Common myeloid progenitor, CD34-positive (primary cell): ENCODE results near the gene MYEOV.

ENCODE experiments used
- CTCF ChIA-PET: fragments of 350-600 bp; sonication (Branson Sonifier 250); formaldehyde crosslinking; loops from one replicate; lab custom pipeline; 2021; ENCODE audit warnings: antibody characterized with exemption; lab: Charles Lee
- POLR2A ChIA-PET: fragments of 350-600 bp; sonication (Branson Sonifier 250); formaldehyde crosslinking; loops from one replicate; lab custom pipeline; 2021; ENCODE audit warnings: antibody characterized with exemption; lab: Charles Lee
- DNase-seq, 3 donors: peaks; one replicate each; pipeline versions ENCODE4 v3.0.0 to v3.0.0-alpha.2; 2013
- H3K27ac ChIP-seq, 2 experiments: 1 replicate in 1 of 2; 2 replicates in 1 of 2; pipeline ENCODE4 v1.7.0; 2013; ENCODE audit warnings: inconsistent platforms in 2 of 2, low read length in 2 of 2, mild to moderate bottlenecking in 2 of 2, low read depth in 1 of 2, moderate library complexity in 1 of 2; ENCODE audit not compliant: severe bottlenecking in 2 of 2, insufficient read depth in 1 of 2, poor library complexity in 1 of 2
- H3K27me3 ChIP-seq, 5 experiments: replicated peaks in 2 of 5; 1 replicate in 3 of 5; 2 replicates in 2 of 5; pipeline versions ENCODE4 v1.6.1 to v1.7.0; 2013; ENCODE audit warnings: low read length in 4 of 5, mild to moderate bottlenecking in 2 of 5, moderate library complexity in 2 of 5, inconsistent platforms in 1 of 5; ENCODE audit not compliant: insufficient read depth in 5 of 5, control insufficient read depth in 4 of 5
- H3K36me3 ChIP-seq, 4 experiments: 1 replicate in 2 of 4; 2 replicates in 2 of 4; pipeline versions ENCODE4 v1.6.1 to v1.7.0; 2013; ENCODE audit warnings: low read length in 3 of 4, control low read depth in 1 of 4, mild to moderate bottlenecking in 1 of 4; ENCODE audit not compliant: control insufficient read depth in 4 of 4, insufficient read depth in 4 of 4
- H3K4me1 ChIP-seq, 4 experiments: 1 replicate in 3 of 4; 2 replicates in 1 of 4; pipeline versions ENCODE4 v1.6.1 to v1.7.1; 2013; ENCODE audit warnings: low read length in 3 of 4, mild to moderate bottlenecking in 3 of 4, control low read depth in 1 of 4, inconsistent platforms in 1 of 4, moderate library complexity in 1 of 4; ENCODE audit not compliant: control insufficient read depth in 4 of 4, insufficient read depth in 4 of 4; ENCODE audit errors: control extremely low read depth in 1 of 4
- H3K4me3 ChIP-seq, 7 experiments: 1 replicate in 4 of 7; 2 replicates in 3 of 7; pipeline versions ENCODE4 v1.5.1 to v1.7.0; 2013; ENCODE audit warnings: mild to moderate bottlenecking in 7 of 7, low read length in 6 of 7, moderate library complexity in 6 of 7, inconsistent platforms in 2 of 7, low read depth in 2 of 7, control low read depth in 1 of 7; ENCODE audit not compliant: insufficient read depth in 4 of 7, control insufficient read depth in 1 of 7; ENCODE audit errors: extremely low read depth in 1 of 7
- H3K9me3 ChIP-seq, 5 experiments: 1 replicate in 4 of 5; 2 replicates in 1 of 5; pipeline versions ENCODE4 v1.6.1 to v1.7.1; 2013; ENCODE audit warnings: low read length in 4 of 5, mild to moderate bottlenecking in 2 of 5, inconsistent platforms in 1 of 5, low read depth in 1 of 5, moderate library complexity in 1 of 5; ENCODE audit not compliant: control insufficient read depth in 4 of 5, insufficient read depth in 2 of 5; ENCODE audit errors: control extremely low read depth in 1 of 5
- WGBS: methylation state at CpG from one replicate; pipeline ENCODE4 v1.1.5; 2013; ENCODE audit not compliant: insufficient coverage; 5-methylcytosine and 5-hydroxymethylcytosine counted together

The MYEOV gene

DNA sequence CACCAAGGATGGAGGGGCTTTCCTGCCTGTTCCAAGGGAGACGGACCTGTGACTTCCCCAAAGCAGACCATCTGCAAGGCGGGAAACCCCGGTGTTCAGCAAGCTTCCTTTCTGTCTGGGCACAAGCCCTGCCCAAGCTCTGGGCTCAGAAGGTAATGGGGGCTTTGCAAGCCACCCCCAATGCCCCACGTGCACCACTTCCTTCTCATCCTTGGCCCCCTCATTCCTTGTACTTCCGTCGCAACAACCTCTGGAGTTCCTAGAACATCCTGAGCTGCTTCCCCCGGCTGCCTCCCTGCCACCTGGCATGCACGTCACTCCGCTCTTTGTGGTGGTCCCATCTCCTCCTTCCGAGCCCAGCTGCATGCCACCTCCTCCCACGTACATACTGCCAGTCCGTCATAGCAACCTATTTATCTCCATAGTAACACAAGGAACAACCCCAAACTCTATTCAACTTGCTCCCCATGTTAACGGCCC, 3.9 kb downstream of the MYEOV start:
- POLR2A ChIA-PET: interaction anchor here (0.6 to 3.9 kb wide), 12 partner anchors 9 to 340 kb away, joined by 3 to 42 read pairs (median 3); no protein-coding TSS in a partner anchor
- peak; percentile 93 to 99 (median 99) for DNase-seq
- no peaks in the 10 kb centered on the region for H3K36me3 ChIP-seq
- CTCF ChIA-PET: interaction anchor here (0.9 to 5.4 kb wide), 9 partner anchors 10 to 346 kb away, joined by 3 to 29 read pairs (median 4); no protein-coding TSS in a partner anchor
- no peaks in the 10 kb centered on the region for H3K9me3 ChIP-seq
- no peaks in the 10 kb centered on the region for H3K27me3 ChIP-seq
- WGBS: 0% methylated on average over 9 of the region's 13 CpGs
- peak overlapping the region; percentile 84 to 94 for H3K27ac ChIP-seq
- H3K4me3 ChIP-seq: peak overlapping the region in 5 of 7 experiments; percentile 20 to 61 (median 54)
- H3K4me1 ChIP-seq: peaks cover 6 to 70% (median 64%) of the 10 kb centered on the region in 4 experiments

DNA sequence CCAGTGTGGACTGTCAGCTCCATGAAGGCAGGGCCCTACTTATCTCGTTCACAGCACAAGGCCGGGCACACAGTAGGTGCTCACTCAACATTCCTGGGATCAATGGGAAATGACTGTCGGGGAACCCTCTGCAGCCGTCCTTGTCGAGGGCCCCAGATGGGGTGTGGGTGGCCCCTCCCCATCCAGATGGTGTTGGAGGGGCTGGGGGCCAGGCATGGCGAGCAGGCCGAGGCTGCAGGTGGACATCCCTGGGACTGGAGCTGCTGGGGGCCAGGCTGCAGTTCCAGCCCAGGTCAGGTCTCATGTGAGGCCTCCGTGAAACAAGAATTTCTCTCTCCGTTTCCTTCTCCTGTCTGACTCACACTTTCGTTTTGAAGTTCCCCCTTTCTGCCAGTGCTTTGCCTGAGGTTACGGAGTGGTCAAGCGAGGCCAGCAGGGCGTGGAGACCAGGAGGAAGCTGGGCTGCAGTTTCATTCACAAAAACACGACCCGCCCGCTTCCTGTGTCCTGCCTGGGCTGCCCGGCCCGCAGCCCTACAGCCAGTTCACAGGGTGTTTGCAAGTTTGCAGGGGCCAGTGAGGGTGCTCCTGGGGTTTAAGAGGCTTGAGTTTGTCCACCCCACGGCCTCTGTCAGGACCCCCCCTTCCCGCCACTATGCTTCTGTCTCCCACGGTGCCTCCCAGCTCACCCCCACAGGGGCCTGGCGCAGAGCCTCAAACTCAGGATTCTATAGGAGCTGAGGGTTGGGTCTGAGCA, 4.5 kb downstream of the MYEOV start:
- WGBS: 2% methylated on average over 16 of the region's 22 CpGs
- Histone ChIP-seq H3K27ac (peak overlapping the region; percentile 84 to 94), H3K27me3 (no peaks in the 10 kb centered on the region), H3K9me3 (no peaks in the 10 kb centered on the region), H3K4me3 (peak overlapping the region in 5 of 7 experiments; percentile 20 to 61 (median 54)), H3K4me1 (peaks cover 6 to 73% (median 64%) of the 10 kb centered on the region in 4 experiments), H3K36me3 (no peaks in the 10 kb centered on the region)
- ChIA-PET POLR2A (interaction anchor here (0.6 to 3.9 kb wide), 7 partner anchors 8 to 151 kb away, joined by 3 to 42 read pairs (median 3); no protein-coding TSS in a partner anchor), CTCF (interaction anchor here (0.6 to 5.4 kb wide), 8 partner anchors 9 to 346 kb away, joined by 3 to 29 read pairs (median 4); no protein-coding TSS in a partner anchor)
- DNase-seq: peak; percentile 77 to 94 (median 92)

DNA sequence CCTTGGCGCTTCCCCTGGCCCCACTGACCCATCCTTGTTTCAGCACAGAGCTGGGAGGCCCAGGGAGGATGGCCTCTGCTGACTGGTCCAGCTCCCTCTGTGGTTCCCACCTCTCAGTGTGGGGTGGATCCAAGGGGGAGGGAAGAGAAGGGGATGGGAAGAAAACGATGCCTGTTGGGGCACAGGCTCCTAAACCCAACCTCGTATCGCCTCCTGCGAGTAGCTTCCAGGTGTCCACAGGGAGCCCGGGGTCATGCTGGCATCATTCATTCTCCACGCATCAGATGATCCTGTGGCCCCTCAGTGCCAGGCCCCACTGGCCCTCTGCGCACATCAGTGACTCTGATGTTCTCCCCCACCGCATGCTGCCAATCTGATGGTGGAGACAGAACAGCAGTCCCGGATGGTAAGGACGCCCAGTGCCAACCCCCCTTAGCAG, 5.1 kb downstream of the MYEOV start:
- 93% methylated on average over 10 of the region's 11 CpGs for WGBS
- Histone ChIP-seq H3K4me1 (peaks cover 6 to 73% (median 64%) of the 10 kb centered on the region in 4 experiments), H3K27me3 (no peaks in the 10 kb centered on the region), H3K36me3 (no peaks in the 10 kb centered on the region), H3K9me3 (no peaks in the 10 kb centered on the region), H3K27ac (peak overlapping the region in 1 of 2 experiments; percentile 94), H3K4me3 (peak overlapping the region in 1 of 7 experiments; percentile 61)
- DNase-seq: no peak
- ChIA-PET POLR2A (interaction anchor here (3.9 kb wide), 1 partner anchor 13 kb away, joined by 42 read pairs; no protein-coding TSS in a partner anchor), CTCF (interaction anchor here (4.4 to 5.4 kb wide), 2 partner anchors 8 to 13 kb away, joined by 27 to 29 read pairs; no protein-coding TSS in a partner anchor)

DNA sequence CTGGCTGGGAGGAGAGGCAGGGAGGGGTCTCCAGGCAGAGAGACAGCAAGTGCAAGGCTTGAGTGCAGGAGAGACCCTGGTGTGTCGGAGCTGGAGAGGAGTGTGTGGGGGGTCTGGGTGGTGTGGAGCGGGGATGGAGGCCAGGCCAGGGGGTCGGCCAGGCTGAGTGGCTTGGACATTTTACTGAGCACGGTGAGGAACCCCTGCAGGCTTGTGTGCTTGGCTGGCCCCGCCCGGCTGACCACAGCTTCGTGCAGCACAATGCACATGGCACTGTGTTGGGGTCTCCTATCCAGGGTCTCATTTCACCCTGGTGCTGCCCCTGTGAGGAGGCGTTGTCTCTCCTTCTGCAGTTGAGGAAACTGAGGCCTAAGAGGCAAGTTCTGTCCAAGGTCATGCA, 5.6 kb downstream of the MYEOV start:
- Histone ChIP-seq H3K27ac (no peak overlapping the region), H3K4me1 (peaks cover 6 to 71% (median 64%) of the 10 kb centered on the region in 4 experiments), H3K27me3 (no peaks in the 10 kb centered on the region), H3K36me3 (no peaks in the 10 kb centered on the region), H3K4me3 (no peak overlapping the region), H3K9me3 (no peaks in the 10 kb centered on the region)
- ChIA-PET POLR2A (interaction anchor here (3.9 kb wide), 1 partner anchor 12 kb away, joined by 42 read pairs; no protein-coding TSS in a partner anchor), CTCF (interaction anchor here (4.4 to 5.4 kb wide), 2 partner anchors 8 to 12 kb away, joined by 27 to 29 read pairs; no protein-coding TSS in a partner anchor)
- 100% methylated on average over 7 of the region's 8 CpGs for WGBS
- no peak for DNase-seq

DNA sequence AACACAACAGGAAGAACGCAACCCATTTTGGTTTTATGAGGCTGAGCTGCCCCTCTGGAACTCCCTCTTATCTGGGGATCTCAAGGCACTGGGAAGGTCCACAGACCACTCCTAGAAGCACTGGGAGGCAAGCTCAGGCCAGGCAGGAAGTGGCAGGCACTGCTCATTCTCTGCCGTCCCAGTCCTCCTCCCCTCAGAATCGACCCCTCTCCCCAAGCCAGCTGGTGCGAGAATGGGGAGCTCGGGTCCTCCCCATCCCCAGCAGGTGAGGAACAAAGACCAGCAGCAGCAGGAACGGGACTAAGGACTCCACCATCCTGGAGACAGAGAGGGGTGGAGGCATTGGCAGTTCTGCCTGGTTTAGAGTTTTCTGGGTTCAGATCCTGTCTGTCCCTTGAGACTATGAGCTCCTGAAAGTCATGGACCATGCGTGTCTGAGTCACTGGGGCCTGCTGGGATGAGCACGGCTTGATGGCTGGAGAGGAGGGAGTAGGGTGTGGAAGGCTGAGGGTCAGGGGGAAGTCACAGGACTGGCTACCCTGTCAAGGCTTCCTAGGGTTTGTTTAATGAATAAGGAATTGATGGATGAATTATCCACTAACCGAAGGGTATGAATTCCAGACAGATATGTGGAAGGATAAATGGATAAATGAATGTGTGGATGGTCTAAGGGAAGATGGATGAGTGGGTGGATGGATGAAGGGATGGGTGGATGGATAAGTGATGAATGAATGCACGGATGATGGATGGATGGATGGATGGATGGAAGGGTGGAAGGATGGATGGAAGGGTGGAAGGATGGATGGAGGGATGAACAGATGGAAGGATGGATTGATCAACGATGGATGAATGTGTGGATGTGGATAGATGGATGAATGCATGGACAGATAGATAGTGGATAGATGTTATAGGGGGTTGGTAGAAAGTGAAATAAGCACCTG, 6.4 kb downstream of the MYEOV start:
- no peaks in the 10 kb centered on the region for H3K36me3 ChIP-seq
- 82% methylated on average over 7 of the region's 11 CpGs for WGBS
- no peaks in the 10 kb centered on the region for H3K27me3 ChIP-seq
- ChIA-PET POLR2A (no interaction called here), CTCF (interaction anchor here (4.4 to 5.4 kb wide), 2 partner anchors 7 to 11 kb away, joined by 27 to 29 read pairs; no protein-coding TSS in a partner anchor)
- H3K4me1 ChIP-seq: peaks cover 6 to 70% (median 61%) of the 10 kb centered on the region in 4 experiments
- no peak overlapping the region for H3K27ac ChIP-seq
- H3K9me3 ChIP-seq: no peaks in the 10 kb centered on the region
- H3K4me3 ChIP-seq: no peak overlapping the region
- DNase-seq: no peak

DNA sequence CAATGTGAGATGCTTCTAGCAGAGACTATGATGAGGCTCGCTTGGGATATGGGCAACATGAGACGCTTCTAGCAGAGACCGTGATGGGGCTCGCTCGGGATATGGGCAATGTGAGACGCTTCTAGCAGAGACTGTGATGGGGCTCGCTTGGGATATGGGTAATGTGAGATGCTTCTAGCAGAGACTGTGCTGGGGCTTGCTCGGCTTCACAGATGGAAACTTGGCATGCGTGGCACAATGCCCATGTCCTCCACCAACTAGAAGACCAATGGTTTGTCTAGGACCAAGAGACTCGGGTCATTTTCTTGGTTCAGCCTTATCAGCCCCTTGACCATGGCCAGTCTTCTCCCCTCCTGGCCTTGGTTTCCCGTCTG, 7.1 kb downstream of the MYEOV start:
- CTCF ChIA-PET: no interaction called here
- H3K4me3 ChIP-seq: no peak overlapping the region
- H3K9me3 ChIP-seq: no peaks in the 10 kb centered on the region
- H3K27ac ChIP-seq: no peak overlapping the region
- no peak for DNase-seq
- POLR2A ChIA-PET: no interaction called here
- peaks cover 6 to 63% (median 54%) of the 10 kb centered on the region in 4 experiments for H3K4me1 ChIP-seq
- no peaks in the 10 kb centered on the region for H3K36me3 ChIP-seq
- H3K27me3 ChIP-seq: no peaks in the 10 kb centered on the region
- 98% methylated on average over 9 of the region's 11 CpGs for WGBS
